HUES6 (cell line): Measurements from ENCODE around the gene SCNN1A.

Experiments
- H3K27ac ChIP-seq: 2 replicates; pipeline ENCODE4 v1.7.0; 2013; ENCODE audit warnings: low read depth, mild to moderate bottlenecking, low read length, inconsistent platforms
- H3K27me3 ChIP-seq: 2 replicates; pipeline ENCODE4 v1.6.1; 2013; ENCODE audit warnings: low read length; ENCODE audit not compliant: control insufficient read depth, insufficient read depth
- H3K36me3 ChIP-seq: 2 replicates; pipeline ENCODE4 v1.6.1; 2013; ENCODE audit warnings: low read length; ENCODE audit not compliant: control insufficient read depth, insufficient read depth
- H3K4me1 ChIP-seq: 2 replicates; pipeline ENCODE4 v1.6.1; 2013; ENCODE audit warnings: low read length; ENCODE audit not compliant: control insufficient read depth, insufficient read depth
- H3K4me3 ChIP-seq: 2 replicates; pipeline ENCODE4 v1.5.1; 2013; ENCODE audit warnings: low read depth, low read length
- H3K9ac ChIP-seq: one replicate; pipeline ENCODE4 v1.6.1; 2013; ENCODE audit warnings: mild to moderate bottlenecking, low read length
- H3K9me3 ChIP-seq: 2 replicates; pipeline ENCODE4 v1.6.1; 2013; ENCODE audit warnings: low read depth, low read length; ENCODE audit not compliant: control insufficient read depth, insufficient read depth

SCNN1A gene

DNA sequence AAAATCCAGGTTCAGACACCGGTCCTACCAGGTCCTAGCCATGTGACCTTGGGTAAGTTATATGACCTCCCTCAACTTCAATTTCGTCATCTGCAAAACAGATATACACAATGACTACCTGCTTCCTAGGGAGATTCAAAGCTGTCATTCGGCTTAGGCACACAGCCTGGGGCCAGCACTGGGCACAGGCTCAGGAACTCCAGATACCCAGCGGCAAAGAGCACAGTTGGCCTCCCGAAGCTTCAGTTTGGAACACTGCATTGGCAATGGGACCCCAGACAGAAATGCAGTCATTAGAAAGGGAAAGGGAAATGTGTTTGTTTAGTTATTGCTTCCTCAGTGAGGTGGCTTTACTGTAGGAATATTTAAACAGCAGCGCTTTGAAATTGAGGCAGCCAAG is 53.5 kb downstream of the SCNN1A start:
- no peaks in the 10 kb centered on the region for H3K27me3 ChIP-seq
- H3K4me1 ChIP-seq: peaks cover 55% of the 10 kb centered on the region
- H3K9me3 ChIP-seq: no peaks in the 10 kb centered on the region
- peak overlapping the region; percentile 85; the same call in 1 of the 2 replicates for H3K27ac ChIP-seq
- peak overlapping the region; percentile 53 for H3K9ac ChIP-seq
- H3K36me3 ChIP-seq: peaks cover 39% of the 10 kb centered on the region
- H3K4me3 ChIP-seq: no peak overlapping the region

GRCh38 chr12:6319446-6319845 is 55.9 kb downstream of the SCNN1A start:
- H3K9me3 ChIP-seq: no peaks in the 10 kb centered on the region
- peaks cover 53% of the 10 kb centered on the region for H3K36me3 ChIP-seq
- H3K27me3 ChIP-seq: no peaks in the 10 kb centered on the region
- peaks cover 41% of the 10 kb centered on the region for H3K4me1 ChIP-seq
- H3K9ac ChIP-seq: no peak overlapping the region
- no peak overlapping the region for H3K4me3 ChIP-seq
- H3K27ac ChIP-seq: no peak overlapping the region

- no peaks in the 10 kb centered on the region for H3K9me3 ChIP-seq
- no peak overlapping the region for H3K4me3 ChIP-seq
- H3K4me1 ChIP-seq: peaks cover 33% of the 10 kb centered on the region
- no peak overlapping the region for H3K27ac ChIP-seq
- no peak overlapping the region for H3K9ac ChIP-seq
- H3K27me3 ChIP-seq: no peaks in the 10 kb centered on the region
- H3K36me3 ChIP-seq: peaks cover 60% of the 10 kb centered on the region
Observed at GRCh38 chr12:6318440-6318879, 56.9 kb downstream of the SCNN1A start.

DNA sequence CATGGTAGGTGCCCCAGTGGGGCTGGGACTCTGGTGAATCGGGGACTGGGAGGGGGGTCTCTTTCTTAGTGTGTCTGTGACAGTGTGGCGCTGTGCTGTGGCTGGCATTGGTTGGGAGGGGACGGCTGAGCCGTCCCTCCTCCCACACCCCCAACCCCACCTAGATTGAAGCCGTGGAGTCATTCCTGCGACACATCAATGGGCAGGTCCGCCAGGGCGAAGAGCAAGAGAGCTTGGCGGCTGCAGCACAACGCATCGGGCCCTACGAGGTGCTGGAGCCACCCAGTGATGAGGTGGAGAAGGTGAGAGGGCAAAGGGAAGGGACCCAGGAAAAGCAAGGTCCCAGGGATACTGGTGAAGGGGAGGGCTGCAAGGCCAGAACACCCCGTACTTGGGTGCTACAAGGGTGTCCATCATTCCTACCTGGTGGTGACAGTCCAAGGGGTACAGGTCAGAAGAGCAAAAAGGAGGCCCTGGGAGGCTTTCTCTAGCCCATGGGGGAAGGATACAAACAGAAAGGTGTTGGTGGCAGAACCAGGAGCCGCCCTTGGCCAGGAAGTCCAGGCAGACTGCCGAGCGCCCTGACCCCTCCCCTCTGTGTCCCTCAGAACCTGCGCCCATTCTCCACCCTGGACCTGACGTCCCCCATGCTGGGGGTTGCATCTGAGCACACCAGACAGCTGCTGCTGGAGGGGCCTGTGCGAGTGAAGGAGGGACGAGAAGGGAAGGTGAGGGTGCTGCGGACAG is 57.5 kb downstream of the SCNN1A start:
- H3K4me3 ChIP-seq: no peak overlapping the region
- H3K9me3 ChIP-seq: no peaks in the 10 kb centered on the region
- H3K9ac ChIP-seq: no peak overlapping the region
- H3K27me3 ChIP-seq: no peaks in the 10 kb centered on the region
- peaks cover 34% of the 10 kb centered on the region for H3K4me1 ChIP-seq
- H3K36me3 ChIP-seq: peaks cover 60% of the 10 kb centered on the region
- no peak overlapping the region for H3K27ac ChIP-seq

- Histone ChIP-seq H3K36me3 (peaks cover 60% of the 10 kb centered on the region), H3K9me3 (no peaks in the 10 kb centered on the region), H3K27ac (no peak overlapping the region), H3K4me1 (peaks cover 34% of the 10 kb centered on the region), H3K27me3 (no peaks in the 10 kb centered on the region), H3K9ac (no peak overlapping the region), H3K4me3 (no peak overlapping the region)
Observed at GRCh38 chr12:6316921-6317692, 58.3 kb downstream of the SCNN1A start.

- H3K4me3 ChIP-seq: no peak overlapping the region
- H3K4me1 ChIP-seq: peaks cover 36% of the 10 kb centered on the region
- no peak overlapping the region for H3K27ac ChIP-seq
- no peaks in the 10 kb centered on the region for H3K27me3 ChIP-seq
- H3K36me3 ChIP-seq: peaks cover 57% of the 10 kb centered on the region
- no peak overlapping the region for H3K9ac ChIP-seq
- no peaks in the 10 kb centered on the region for H3K9me3 ChIP-seq
Observed at GRCh38 chr12:6315704-6316597, 59.4 kb downstream of the SCNN1A start.

- H3K9ac ChIP-seq: no peak overlapping the region
- no peaks in the 10 kb centered on the region for H3K27me3 ChIP-seq
- H3K36me3 ChIP-seq: peaks cover 49% of the 10 kb centered on the region
- peaks cover 37% of the 10 kb centered on the region for H3K4me1 ChIP-seq
- H3K27ac ChIP-seq: no peak overlapping the region
- H3K9me3 ChIP-seq: no peaks in the 10 kb centered on the region
- no peak overlapping the region for H3K4me3 ChIP-seq
Observed at GRCh38 chr12:6315184-6315583, 60.2 kb downstream of the SCNN1A start.

- Histone ChIP-seq H3K4me1 (peaks cover 41% of the 10 kb centered on the region), H3K4me3 (no peak overlapping the region), H3K9ac (no peak overlapping the region), H3K9me3 (no peaks in the 10 kb centered on the region), H3K27ac (no peak overlapping the region), H3K36me3 (peaks cover 45% of the 10 kb centered on the region), H3K27me3 (peaks cover 4% of the 10 kb centered on the region)
Observed at GRCh38 chr12:6314776-6315175, 60.6 kb downstream of the SCNN1A start.

GRCh38 chr12:6313326-6313940 is 61.9 kb downstream of the SCNN1A start:
- Histone ChIP-seq H3K4me1 (peaks cover 41% of the 10 kb centered on the region), H3K27me3 (peaks cover 11% of the 10 kb centered on the region), H3K27ac (no peak overlapping the region), H3K4me3 (no peak overlapping the region), H3K36me3 (peaks cover 34% of the 10 kb centered on the region), H3K9me3 (no peaks in the 10 kb centered on the region), H3K9ac (no peak overlapping the region)

GRCh38 chr12:6312529-6313325 is 62.6 kb downstream of the SCNN1A start:
- H3K9ac ChIP-seq: peak overlapping the region; percentile 1
- no peaks in the 10 kb centered on the region for H3K9me3 ChIP-seq
- no peak overlapping the region for H3K4me3 ChIP-seq
- H3K27ac ChIP-seq: no peak overlapping the region
- H3K4me1 ChIP-seq: peaks cover 41% of the 10 kb centered on the region
- peaks cover 27% of the 10 kb centered on the region for H3K36me3 ChIP-seq
- peaks cover 11% of the 10 kb centered on the region for H3K27me3 ChIP-seq
